ENCODE results near the gene COLQ.
"Not testable (repeated sequence)": the region's sequence is repeated elsewhere in the genome, so short reads cannot be mapped to it uniquely, and the experiment has no call there.

COLQ gene

DNA sequence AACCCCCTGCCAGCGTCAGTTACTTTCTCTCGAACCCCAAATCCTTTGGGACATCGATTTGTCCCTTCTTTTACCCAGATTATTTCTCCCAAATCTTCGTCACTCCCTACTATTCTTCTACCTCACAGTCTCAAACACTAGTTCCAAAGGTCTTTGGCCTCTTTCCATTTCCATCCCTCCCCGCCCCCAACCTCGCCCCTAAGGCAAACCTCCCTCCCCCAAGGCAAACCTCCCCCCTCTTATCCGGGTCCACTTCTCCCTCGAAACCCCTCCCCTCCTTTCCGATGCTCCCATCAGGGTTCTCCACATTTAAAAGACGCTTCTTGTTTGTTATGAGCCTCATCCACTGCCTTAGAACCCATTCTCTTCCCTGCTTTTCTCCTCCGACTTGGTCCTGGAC lies 93.5 kb downstream of the COLQ start:
- no peak for DNase-seq (ENCODE audit: low read depth in 2 of 2)

- peak; percentile 79 to 81 for DNase-seq (ENCODE audit: low read depth in 2 of 2)
Measured at GRCh38 chr3:15427182-15427880, 94.2 kb downstream of the COLQ start, which contains the start of the genes EAF1 and METTL6. TSS of gene EAF1 (plus strand) at chr3:15427598. CDS start at chr3:15427780, 182 bp downstream. TSS of gene METTL6 (minus strand) at chr3:15427544. CDS start at chr3:15426511, 1,033 bp downstream.

GRCh38 chr3:15426579-15427118 lies 94.9 kb downstream of the COLQ start:
- no peak for DNase-seq (ENCODE audit: low read depth in 2 of 2)

DNA sequence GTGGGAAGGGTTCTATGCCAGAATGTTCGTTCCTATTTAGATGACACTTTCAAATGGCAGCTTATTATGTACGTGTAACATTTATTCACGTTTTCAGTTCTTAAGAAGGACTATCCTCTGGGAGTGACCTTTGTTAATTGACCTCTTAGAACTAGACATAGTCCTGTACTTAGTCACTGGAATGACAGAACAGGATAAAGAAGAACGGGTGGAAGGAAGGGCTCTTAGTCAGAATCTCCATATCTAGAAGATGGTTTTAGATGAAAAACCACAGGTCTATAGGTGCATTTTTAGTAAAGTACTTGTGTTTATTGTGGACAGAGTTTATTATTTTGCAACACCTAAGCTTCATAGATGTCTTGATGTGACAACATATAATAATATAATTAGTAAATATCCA lies 100.6 kb downstream of the COLQ start:
- DNase-seq (ENCODE audit: low read depth in 2 of 2) = no peak

DNA sequence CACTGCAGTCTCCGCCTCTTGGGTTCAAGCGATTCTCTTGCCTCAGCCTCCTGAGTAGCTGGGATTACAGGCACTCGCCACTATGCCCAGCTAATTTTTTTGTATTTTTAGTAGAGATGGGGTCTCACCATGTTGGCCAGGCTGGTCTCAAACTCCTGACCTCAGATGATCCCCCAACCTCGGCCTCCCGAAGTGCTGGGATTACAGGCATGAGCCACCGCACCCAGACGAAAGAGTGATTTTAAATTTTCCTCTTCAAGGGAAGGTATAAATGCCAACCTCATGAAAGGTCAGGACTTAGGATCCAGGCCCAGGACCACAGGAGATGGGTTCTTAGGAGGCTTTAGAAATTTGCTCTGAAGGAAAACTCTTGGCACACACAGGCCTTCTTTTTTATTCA lies 110.5 kb downstream of the COLQ start:
- DNase-seq (ENCODE audit: low read depth in 2 of 2) = not testable (repeated sequence)

- DNase-seq (ENCODE audit: low read depth in 2 of 2) = no peak
Measured at GRCh38 chr3:15409774-15410173, 111.7 kb downstream of the COLQ start.

GRCh38 chr3:15409239-15409638 lies 112.3 kb downstream of the COLQ start:
- DNase-seq (ENCODE audit: low read depth in 2 of 2) = no peak

DNA sequence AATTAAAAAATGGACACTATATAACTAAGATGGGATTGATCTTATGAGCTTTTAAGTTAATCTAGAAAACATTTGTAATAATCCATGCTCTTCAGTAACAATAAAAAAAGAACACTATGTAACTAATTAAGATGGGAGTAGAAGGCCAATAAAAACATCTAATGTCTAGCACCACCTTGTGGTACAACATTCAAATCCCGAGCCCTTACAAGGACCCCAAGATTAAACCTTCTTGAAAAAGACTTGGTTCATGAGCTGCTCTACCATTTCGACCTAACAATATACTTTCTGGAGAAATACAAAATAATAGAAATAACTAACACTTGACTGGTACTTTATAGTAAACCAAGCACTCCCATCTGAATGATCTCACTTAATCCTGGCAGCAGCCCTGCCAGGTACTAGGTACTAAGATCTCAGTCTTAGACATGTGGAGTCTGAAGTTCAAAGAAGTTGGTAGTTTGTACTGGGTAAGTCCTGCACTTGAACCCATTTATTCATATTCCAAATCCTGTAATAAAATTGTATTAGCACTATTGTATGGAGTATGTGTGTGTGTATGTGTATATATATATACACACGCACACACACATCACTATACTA lies 116.0 kb downstream of the COLQ start:
- no peak for DNase-seq (ENCODE audit: low read depth in 2 of 2)

- no peak for DNase-seq (ENCODE audit: low read depth in 2 of 2)
Measured at GRCh38 chr3:15404767-15405166, 116.7 kb downstream of the COLQ start.

DNA sequence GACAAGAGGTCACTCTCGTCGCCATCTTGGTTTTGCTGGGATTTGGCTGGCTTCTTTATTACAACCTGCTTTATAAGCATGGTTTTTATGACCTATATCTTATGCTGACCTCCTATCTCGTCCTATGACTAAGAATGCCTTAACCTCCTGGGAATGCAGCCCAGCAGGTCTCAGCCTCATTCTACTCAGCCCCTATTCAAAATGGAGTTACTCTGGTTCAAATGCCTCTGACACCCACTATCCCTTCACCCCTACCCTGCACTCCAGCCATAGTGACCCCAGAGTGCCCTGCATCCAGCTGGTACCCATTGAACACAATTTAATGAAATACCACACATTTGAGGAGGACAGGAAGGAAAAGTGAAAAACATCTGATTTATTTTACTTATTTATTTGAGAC lies 117.5 kb downstream of the COLQ start:
- DNase-seq (ENCODE audit: low read depth in 2 of 2) = no peak

GRCh38 chr3:15403495-15403894 lies 118.0 kb downstream of the COLQ start:
- DNase-seq (ENCODE audit: low read depth in 2 of 2) = no peak

GRCh38 chr3:15401936-15402335 lies 119.6 kb downstream of the COLQ start:
- no peak for DNase-seq (ENCODE audit: low read depth in 2 of 2)
